Measurements from ENCODE around the gene ALG8. TPM values are rescaled to one million over a fixed set of nuclear protein-coding genes. Genes with fewer than 3 reads are reported as not detected.

The ALG8 gene
- total RNA-seq, 1 donor from 2014 or later, result 30.6 TPM

Other genes with a start within 250 kb of the ALG8 start
- 21.8 and 26.4 TPM in 2 replicates for gene INTS4, start 145.0 kb downstream of the ALG8 start, total RNA-seq
- 0.22 TPM in 1 of 2 replicates, not detected in the other for gene KCTD14, start 116.3 kb downstream of the ALG8 start, total RNA-seq
- not detected in 2 replicates for gene THRSP, start 75.8 kb downstream of the ALG8 start, total RNA-seq
- gene NDUFC2, start 59.8 kb downstream of the ALG8 start, total RNA-seq, result 54.9 and 71.4 TPM in 2 replicates
- gene KCTD21, start 49.0 kb upstream of the ALG8 start, total RNA-seq, result 4.1 and 5.2 TPM in 2 replicates
- 3.9 and 5.2 TPM in 2 replicates for gene USP35, start 49.3 kb upstream of the ALG8 start, total RNA-seq

Data from lung microvascular endothelial cell (primary cell).